Stromal cell of bone marrow (primary cell): ENCODE measurements around the gene INAFM1.
"Not testable (repeated sequence)": the region's sequence is repeated elsewhere in the genome, so short reads cannot be mapped to it uniquely, and the experiment has no call there.

Experiments used
- DNase-seq: peaks from one replicate; pipeline ENCODE4 v3.0.0-alpha.2; 2012; ENCODE audit warnings: low read depth

INAFM1 gene

DNA sequence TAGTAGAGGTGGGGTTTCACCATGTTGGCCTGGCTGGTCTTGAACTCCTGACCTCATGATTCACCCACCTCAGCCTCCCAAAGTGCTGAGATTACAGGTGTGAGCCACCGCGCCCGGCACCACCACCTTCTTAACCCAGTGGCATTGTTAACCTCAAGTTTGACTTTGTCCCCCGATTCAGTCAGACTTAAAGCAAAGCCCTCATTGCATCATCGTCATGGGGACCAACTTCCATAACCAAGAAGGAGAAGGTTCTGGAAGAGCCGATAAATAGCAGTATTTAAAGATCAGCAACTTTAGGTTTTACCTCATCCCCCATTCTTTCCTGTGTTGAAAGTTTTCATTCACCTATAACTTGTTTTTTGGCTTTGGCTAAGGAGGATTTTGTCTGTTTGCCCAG, 6.7 kb upstream of the INAFM1 start:
- no peak for DNase-seq

DNA sequence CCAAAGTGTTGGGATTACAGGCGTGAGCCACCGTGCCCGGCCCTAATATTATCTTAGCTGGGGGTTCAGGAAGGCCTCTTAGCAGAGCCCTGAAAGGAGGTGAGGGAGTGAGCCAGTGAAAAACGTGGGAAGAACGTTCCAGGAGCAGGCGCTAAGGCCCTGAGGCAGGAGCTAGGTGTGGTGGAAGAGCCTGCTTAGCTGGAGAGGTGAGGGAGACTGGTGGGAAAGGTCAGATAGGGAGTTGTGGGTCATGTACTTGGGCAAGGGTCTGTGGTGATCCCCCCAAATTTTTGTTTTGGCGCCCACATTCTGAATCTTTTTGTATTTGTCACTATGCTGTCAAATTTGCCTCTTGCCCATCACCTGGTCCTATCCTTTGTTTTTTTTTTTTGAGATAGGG, 5.1 kb upstream of the INAFM1 start:
- DNase-seq, result no peak

DNA sequence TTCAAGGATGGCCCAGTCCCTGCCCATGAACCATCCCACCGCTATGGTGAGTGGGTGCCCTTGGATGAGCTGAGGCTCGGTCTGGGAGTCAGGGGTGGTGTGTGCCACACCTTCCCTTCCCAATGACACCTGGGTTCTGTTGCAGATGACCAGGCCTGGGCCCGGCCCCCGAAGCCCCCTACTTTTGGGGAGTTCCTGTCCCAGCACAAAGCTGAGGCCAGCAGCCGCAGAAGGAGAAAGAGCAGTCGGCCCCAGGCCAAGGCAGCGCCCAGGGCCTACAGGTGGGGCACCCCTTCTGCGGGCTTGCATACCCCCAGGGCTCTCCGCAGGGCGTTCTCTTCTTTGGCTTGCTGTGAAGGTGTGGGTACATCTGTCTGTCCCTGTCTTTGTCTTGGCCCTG, 4.3 kb upstream of the INAFM1 start:
- no peak for DNase-seq

DNA sequence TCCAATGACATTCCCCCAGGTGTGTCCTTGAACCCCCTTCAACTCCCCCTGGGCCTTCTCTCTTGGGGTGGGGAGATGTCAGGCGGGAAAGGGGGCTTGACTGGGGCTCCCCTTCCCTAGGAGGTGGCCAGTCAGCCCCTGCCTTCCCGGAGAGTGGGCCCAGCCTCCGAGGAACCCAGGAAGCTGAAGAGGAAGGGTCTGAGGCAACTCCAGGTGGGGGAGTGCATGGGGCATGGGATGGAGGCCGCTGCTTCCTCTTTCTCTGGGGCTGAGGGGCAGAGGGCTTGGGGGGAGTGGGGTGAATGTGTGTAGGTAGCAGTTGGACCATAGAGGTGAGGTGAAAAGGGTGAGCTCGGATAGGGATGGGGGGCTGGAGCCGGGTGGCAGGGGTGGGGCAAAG, 2.7 kb upstream of the INAFM1 start:
- DNase-seq, result no peak

DNA sequence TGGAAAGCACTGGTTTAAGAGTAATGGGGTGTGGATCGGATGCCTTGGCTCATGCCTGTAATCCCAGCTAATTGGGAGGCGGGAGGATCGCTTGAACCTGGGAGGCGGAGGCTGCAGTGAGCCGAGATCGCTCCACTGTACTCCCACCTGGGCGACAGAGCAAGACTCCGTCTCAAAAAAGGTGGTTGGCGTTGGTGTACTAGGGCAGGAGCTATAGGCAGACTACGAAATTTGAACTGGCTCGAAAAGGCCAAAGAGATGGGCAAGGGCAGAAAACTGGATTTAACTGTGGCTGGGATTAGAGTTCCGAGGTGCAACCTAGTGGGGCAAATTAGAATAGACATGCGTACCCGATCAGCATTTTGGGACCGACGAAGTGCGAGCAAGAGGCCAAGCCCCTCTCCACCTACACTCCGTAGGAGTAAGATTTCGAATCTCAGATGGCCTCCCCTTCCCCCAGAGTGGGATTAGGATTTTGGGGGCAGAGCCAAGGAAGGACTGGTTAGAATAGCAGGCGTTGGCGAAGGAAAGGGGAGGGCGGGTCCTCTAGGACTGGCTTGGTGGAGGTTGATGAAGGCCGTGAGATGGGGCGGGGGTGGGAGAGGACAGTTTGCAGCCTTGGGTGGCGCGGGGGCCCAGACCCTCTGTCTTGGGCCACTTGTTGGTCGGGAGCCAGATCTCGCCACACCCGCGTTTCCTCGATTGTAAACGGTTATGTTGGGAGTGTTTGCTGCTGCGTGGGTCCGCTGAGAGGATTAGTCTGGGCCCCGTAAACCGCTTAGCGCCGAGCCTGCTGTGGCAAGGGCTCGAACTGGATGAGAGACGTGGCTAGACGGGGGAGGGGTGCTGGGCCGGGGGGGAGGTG, 2.0 kb upstream of the INAFM1 start:
- DNase-seq, result no peak

DNA sequence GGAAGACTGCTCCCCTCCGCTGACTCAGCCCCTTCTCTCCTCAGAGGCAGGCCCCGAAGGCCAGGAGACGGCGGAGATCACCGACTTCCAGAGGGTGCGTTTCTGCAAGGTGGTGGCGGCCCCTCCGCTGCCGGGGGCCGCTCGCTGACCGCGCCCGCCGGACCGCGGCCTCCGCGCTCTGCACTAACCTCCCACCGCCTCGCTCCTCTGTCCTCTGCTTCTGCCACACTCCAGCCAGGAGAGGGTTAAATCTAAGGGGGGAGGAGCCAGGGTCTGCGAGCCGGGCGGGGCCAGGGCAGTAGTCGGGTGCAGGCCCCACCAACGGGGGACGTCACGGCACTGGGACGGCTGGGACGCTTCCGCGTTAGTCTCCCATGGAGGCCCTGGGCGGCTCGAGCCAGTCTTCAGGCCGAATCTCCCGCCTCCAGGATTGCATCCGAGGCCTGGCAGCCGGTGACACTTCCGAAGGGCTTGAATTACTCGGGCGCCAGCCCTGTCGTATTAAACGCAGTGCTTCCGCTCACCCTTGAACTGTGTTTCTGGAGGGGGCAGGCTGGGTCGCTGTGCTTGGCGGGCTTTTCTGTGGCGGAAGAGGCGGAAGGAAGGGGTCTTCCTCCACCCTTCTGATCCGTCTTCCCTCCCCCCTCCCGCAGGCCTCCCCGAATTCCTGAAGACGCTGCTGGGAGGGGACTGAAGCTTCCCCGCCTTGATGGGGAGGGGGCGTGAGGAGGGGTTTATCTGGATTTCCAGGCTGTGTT, 1.2 kb upstream of the INAFM1 start:
- peak; percentile 85 for DNase-seq

DNA sequence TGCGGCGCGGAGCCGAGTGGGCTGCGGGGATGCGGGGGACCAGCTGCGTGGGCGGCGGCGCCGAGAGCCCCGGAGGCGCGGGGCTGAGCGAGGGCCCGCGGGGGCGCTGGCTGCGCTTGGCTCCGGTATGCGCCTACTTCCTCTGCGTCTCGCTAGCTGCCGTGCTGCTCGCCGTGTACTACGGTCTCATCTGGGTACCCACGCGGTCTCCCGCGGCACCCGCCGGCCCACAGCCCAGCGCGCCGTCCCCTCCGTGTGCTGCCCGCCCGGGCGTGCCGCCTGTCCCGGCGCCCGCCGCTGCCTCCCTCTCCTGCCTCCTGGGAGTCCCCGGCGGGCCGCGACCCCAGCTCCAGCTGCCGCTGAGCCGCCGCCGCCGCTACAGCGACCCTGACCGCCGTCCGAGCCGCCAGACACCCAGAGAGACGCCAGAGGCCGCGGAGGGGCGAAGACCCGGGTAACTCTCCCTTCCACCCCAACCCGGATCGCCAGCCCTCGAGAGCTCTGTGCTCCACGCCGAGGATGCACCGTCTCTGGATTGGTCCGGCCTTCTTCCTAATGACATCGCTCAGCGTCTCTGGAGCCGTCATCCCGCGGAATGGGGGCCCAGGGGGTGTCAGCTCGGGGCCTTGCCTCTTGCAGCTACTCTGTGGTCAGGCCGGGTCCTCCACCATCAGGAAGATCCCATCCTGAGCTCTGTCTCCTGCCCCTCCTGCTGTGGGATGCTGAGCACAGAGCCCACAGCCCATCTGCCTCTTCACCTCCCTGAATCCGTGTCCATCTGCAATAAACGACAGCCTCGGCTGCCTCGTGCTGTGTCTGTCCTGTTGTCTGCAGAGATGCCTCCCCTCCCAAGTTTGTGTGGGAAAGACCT, 441 bp downstream of the INAFM1 start:
- no peak for DNase-seq

DNA sequence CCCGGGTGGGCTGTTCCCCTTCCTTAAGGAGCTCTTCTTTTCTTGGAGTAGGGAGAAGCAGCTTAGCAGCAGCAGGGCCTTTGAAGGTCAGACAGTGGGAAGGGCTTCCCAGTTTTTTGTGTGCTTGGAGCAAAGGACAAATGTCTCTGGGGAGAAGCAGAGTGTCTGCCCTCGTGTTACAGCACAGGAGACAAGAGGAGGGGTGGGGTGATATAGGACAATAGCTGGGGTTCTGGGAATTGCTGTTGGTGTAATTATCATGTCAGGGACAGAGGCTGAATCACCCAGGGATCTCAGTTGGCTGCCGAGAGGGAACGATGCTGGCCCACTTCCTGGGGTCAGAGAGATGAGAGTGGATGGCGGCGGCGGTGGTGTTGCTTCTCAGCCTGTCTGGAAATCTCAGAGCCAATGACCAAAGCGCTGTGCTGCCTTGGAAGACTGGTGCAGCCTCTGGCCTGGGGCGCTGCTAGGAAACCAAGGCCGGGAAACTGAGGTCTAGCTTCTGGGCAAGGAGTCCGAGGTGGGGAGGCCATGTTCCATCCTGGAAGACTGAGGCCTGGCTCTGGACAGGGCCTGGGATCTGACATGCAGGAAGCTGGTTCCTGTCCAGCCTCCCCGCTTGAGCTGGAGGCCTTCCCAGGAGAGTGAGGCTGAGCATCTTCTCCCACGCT, 1.2 kb downstream of the INAFM1 start:
- DNase-seq, result no peak

DNA sequence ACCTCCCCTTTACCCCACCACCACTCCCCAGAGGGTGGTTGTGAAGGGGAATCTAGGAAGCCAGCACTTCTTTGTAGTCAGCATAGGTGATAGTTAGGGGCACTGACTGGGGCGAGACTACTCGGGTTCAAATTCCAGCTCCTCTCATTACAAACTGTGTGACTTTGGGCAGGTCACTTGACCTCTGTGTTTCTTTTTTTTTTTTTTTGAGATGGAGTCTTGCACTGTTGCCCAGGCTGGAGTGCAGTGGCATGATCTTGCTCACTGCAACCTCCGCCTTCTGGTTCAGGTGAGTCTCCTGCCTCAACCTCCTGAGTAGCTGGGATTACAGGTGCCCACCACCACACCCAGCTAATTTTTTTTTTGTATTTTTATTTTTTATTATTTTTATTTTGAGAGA, 1.8 kb downstream of the INAFM1 start:
- DNase-seq, result not testable (repeated sequence)

DNA sequence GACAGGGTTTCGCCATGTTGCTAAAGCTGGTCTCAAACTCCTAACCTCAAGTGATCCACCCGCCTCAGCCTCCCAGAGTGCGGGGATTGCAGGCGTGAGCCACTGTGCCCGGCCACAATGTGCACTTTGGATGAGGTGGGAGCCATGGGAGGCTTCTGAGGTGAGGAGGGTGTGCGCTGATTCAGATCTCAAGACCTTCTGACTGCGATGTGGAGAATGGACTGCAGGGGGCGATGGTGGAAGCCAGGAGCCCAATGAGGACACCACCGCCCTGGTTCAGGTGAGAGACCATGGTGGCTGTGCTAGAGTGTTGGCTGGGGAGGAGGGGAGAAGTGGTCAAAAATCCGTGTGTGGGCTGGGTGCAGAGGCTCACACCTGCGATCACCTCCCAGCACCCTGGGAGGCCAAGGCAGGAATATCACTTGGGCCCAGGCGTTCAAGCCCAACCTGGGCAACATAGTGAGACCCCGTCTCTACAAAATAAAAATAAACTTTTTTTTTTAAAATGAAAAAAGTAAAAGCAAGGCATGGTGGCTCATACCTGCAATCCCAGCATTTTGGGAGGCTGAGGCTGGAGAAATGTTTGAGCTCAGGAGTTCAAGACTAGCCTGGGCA, 5.6 kb downstream of the INAFM1 start:
- no peak for DNase-seq

DNA sequence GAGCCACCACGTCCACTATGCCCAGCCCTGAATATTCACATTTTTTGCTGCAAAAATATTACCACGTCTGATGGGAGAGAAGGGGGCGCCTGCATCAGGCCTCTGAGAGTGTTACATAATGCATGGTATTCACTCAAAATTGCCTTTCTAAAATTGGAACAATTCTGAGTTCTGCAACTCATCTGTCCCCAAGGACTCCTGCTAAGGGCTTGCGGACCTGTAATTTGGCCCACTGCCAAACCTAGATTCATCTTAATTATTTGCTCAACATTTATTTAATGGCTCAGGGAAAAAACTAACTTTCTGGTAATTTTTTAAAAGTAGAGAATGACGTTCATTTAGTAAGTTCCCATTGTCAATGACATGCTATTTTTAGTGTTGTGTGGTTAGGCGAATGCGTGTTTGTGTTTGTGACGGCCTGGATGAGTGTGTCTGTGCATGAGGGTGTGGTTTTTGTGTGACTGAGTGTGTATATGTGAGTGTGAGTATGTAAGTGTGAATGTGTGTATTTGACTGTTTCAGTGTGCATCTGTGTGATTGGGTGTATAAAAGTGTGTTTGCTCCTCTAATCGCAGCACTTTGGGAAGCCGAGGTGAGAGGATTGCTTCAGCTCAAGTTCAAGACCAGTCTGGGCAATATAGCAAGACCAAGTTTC, 8.8 kb downstream of the INAFM1 start:
- no peak for DNase-seq

DNA sequence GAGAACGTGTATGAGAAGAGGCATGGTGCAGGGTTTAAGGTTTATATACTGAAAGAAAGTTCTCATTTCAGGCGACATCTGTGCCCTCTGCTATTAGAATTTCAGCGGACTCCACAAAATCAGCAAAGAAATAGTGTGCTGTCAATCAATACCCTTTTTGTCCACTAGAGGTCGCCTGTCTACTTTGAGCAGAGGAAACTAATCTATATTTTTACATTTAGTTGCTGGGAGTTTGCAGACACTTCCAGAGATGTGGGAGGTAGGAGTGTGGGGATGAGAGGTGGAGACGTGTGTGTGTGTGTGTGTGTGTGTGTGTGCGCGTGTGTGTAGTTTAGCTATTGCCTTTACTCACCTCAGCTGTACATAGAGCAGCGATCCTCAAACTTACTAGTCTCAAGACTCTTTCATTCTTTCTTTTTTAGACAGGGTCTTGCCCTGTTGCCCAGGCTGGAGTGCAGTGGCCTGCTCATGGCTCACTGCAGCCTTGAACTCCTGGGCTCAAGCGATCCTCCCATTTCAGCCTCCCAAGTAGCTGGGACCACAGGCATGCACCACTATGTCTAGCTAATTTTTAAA, 9.7 kb downstream of the INAFM1 start:
- no peak for DNase-seq

DNA sequence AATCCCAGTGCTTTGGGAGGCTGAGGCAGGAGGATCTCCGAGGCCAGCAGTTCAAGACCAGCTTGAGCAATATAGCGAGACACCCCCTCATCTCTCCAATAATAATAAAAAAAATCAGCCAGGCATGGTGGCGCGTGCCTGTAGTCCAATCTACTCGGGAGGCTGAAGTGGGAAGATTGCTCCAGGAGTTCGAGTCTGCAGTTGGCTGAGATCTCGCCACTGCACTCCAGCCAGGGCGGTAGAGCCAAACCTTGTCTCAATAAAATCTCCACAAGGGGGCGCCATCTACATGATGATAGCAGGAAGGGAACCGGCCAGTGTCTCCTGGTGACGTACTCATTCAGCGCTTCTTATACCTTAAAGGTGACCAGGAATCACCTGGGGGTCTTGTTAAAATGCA, 21.4 kb downstream of the INAFM1 start:
- DNase-seq, result peak; percentile 55

DNA sequence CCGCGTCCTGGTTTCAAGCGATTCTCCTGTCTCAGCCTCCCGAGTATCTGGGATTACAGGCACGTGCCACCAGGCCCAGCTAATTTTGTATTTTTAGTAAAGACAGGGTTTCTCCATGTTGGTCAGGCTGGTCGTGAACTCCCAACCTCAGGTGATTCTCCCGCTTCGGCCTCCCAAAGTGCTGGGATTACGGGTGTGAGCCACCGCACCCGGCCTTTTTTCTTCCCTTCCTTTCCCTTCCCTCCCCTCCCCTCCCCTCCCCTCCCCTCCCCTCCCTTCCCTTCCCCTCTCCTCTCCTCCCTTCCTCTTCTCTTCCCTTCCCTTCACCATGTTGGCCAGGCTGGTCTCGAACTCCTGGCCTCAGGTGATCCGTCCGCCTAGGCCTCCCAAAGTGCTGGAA, 26.2 kb downstream of the INAFM1 start:
- DNase-seq, result not testable (repeated sequence)

DNA sequence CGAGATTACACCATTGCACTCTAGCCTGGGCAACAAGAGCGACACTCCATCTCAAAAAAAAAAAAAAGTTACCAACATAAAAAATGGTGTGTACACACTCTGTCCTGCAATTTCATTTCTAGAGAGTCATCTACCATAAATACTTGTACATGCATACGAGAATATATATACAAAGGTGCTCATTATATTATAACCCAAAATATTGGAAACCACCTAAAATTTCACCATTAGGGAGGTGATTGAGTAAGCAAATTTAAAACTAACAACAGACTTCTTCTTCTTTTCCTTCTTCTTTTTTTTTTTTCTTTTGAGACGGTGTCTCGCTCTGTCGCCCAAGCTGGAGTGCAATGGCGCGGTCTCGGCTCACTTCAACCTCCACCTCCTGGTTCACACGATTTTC, 27.6 kb downstream of the INAFM1 start:
- DNase-seq, result no peak

DNA sequence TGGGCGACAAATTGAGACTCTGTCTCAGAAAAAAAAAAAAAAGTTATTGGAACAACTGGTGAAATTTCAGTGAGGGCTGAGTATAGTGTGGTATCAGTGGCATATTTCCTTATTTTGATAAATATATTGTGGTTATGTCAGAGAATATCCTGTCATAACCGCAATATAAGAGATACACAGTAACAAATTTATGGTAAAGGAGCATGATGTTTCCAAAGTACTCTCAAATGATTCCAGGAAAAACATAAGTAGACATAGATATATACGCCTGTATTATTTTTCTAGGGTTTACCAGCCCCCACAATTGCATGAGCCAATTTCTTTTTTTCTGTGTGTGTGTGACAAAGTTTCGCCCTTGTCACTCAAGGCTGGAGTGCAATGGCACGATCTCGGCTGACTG, 29.3 kb downstream of the INAFM1 start:
- no peak for DNase-seq

DNA sequence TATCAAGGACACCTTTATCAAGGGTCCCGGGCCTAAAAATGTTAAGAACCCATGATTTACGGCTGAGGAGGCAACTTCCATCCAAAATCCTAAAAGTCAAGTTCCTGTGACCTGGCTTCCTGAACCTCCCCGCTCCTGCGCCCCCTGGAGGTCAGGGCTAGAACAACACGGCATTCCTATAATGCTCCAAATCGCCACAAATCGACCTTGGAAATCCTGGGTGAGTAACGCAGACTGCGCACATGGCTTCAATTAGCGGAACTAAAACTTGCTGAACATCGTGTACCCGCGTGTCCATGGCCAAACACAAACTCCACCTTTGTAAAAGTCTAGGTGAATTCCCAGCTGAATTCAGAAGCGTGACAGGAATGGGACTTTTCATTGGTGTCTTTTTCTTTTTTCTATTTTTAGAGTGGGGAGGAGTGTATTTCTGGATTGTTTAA, 30.6 kb downstream of the INAFM1 start:
- DNase-seq, result peak; percentile 61

DNA sequence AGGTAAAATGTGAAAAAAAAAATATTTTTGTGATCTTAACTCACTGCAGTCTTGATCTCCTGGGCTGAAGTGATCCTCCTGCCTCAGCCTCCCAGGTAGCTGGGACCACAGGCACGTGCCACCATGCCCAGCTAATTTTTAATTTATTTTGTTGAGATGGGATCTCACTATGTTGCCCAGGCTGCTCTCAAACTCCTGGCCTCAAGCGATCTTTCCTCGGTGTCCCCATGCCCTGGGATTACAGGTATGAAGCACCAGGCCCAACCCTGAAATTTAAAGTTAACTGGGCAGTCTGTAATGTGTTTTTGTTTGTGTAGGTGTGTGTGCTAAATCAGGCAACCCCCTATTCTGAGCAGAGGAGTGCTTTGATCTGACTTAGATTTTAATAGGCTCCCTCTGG, 31.6 kb downstream of the INAFM1 start:
- no peak for DNase-seq

DNA sequence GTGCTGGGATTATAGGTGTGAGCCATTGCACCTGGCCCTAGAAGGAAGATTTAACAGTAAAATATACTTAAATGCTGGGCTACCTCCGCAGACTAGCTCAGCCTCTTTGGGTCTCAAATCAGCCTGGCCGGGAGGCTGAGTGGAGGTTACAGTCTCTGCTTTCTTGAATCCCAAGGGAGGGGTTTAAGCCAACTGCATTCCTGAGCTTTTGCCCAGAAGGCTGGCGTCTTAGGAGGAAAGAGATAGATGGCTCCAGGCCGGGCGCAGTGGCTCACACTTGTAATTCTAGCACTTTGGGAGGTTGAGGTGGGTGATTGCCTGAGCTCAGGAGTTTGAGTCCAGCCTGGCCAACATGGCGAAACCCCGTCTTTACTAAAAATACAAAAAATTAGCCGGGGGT, 34.4 kb downstream of the INAFM1 start:
- DNase-seq, result peak; percentile 23

DNA sequence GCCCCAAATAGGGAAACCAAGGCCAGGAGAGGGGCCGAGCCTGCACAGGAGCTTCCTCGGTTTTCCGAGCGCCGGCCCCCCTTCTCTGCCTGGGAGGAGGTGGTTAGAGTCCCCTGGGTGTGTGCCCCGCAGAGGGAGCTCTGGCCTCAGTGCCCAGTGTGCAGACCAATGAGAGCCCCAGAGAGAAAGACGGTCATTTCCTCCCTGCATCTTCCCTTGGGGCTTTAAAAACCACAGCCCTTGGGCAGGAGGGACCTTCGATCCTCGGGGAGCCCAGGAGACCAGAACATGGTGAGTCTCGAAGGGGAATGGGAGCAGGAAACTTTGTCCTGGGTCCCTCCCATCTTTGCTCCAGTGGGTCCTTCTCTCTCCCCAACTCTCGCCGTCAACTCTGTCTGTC, 34.9 kb downstream of the INAFM1 start, which contains the start of gene C5AR1:
Gene C5AR1, plus strand, starts transcription at position 254 of the 400 bp plus-strand sequence. Its CDS starts 35 bp downstream, at position 289.
- DNase-seq, result no peak
